Ascending aorta (tissue), 2 donors: ENCODE measurements around the gene IL5. TPM values are rescaled to one million over a fixed set of nuclear protein-coding genes. Genes with fewer than 3 reads are reported as not detected.

Source experiments
- DNase-seq, 2 donors: peaks; one replicate each; pipeline ENCODE4 v3.0.0-alpha.2; 2019; ENCODE audit warnings: low spot score in 2 of 2
- H3K27ac ChIP-seq, 2 donors: fragments of 200-600 bp; sonication (generic); one replicate each; pipeline ENCODE4 v1.5.1; 2016 to 2017; ENCODE audit warnings: mild to moderate bottlenecking in 1 of 2
- H3K27me3 ChIP-seq: fragments of 200-600 bp; sonication (generic); one replicate; pipeline ENCODE4 v1.5.1; 2017
- H3K36me3 ChIP-seq, 2 donors: fragments of 200-600 bp; sonication (generic); one replicate each; pipeline ENCODE4 v1.5.1; 2016
- H3K4me1 ChIP-seq, 2 donors: fragments of 200-600 bp; sonication (generic); one replicate each; pipeline ENCODE4 v1.5.1; 2016 to 2017; ENCODE audit warnings: mild to moderate bottlenecking in 1 of 2
- H3K4me3 ChIP-seq, 2 donors: fragments of 200-600 bp; sonication (generic); one replicate each; pipeline ENCODE4 v1.5.1; 2016 to 2017; ENCODE audit warnings: mild to moderate bottlenecking in 1 of 2
- H3K9me3 ChIP-seq, 2 donors: fragments of 200-600 bp; sonication (generic); one replicate each; pipeline ENCODE4 v1.5.1; 2016
- CTCF ChIP-seq, 3 experiments: fragments of 200-600 bp in 2 of 3; fragments of 450-650 bp in 1 of 3; sonication (generic) in 2 of 3; IDR thresholded peaks; one replicate each; pipeline ENCODE4 v1.5.1; 2016 to 2019; ENCODE audit warnings: antibody characterized with exemption in 3 of 3, mild to moderate bottlenecking in 1 of 3, moderate library complexity in 1 of 3
- intact Hi-C: fragments of 100-400 bp; cut with DNase I; formaldehyde crosslinking; loops from one replicate; pipeline ENCODE4 v1.15.1; 2023
- total RNA-seq: library from RNA; depleted of rRNA; stranded (reverse); fragments of >200 nt; gene quantifications from one replicate; pipeline ENCODE4 v1.1.0, GENCODE V29; 2016

The IL5 gene
- total RNA-seq, 1 donor from 2014 or later, result not detected

GRCh38 chr5:132501961-132502931, 41.1 kb downstream of the IL5 start:
- no peaks in the 10 kb centered on the region for H3K9me3 ChIP-seq
- intact Hi-C loops, result loop anchor here (1.0 to 10.0 kb wide), 2 partner anchors 116 to 317 kb away; no protein-coding TSS in a partner anchor
- DNase-seq, result peak in 1 of 2 donors; percentile 61
- H3K36me3 ChIP-seq, result no peaks in the 10 kb centered on the region
- peak overlapping the region; percentile 0 to 32 for H3K27ac ChIP-seq
- H3K27me3 ChIP-seq, result no peaks in the 10 kb centered on the region
- no peak overlapping the region for H3K4me3 ChIP-seq
- peaks cover 8 to 16% of the 10 kb centered on the region in 2 donors for H3K4me1 ChIP-seq
- TF ChIP-seq CTCF (IDR thresholded peaks at IDR 0.05), result no peak

- Histone ChIP-seq H3K27me3 (no peaks in the 10 kb centered on the region), H3K9me3 (no peaks in the 10 kb centered on the region)
- intact Hi-C loops, result loop anchor here (1.0 to 10.0 kb wide), 2 partner anchors 115 to 317 kb away; no protein-coding TSS in a partner anchor
Measured at GRCh38 chr5:132501629-132501956, 41.7 kb downstream of the IL5 start.

GRCh38 chr5:132500931-132501628, 42.2 kb downstream of the IL5 start:
- peak overlapping the region; percentile 16 to 32 for H3K27ac ChIP-seq
- no peaks in the 10 kb centered on the region for H3K36me3 ChIP-seq
- peaks cover 15 to 19% of the 10 kb centered on the region in 2 donors for H3K4me1 ChIP-seq
- no peaks in the 10 kb centered on the region for H3K27me3 ChIP-seq
- no peak overlapping the region for H3K4me3 ChIP-seq
- intact Hi-C loops, result loop anchor here (1.0 to 10.0 kb wide), 2 partner anchors 115 to 316 kb away; no protein-coding TSS in a partner anchor
- H3K9me3 ChIP-seq, result no peaks in the 10 kb centered on the region
- TF ChIP-seq CTCF (IDR thresholded peaks at IDR 0.05), result peak; percentile 78 to 86 (median 79)
- peak in 1 of 2 donors; percentile 70 for DNase-seq

More at GRCh38 chr5:132501629-132501956, 41.7 kb downstream of the IL5 start:
- no peak for DNase-seq
- no peaks in the 10 kb centered on the region for H3K36me3 ChIP-seq
- no peak for TF ChIP-seq CTCF (IDR thresholded peaks at IDR 0.05)
- H3K4me1 ChIP-seq, result peaks cover 11 to 19% of the 10 kb centered on the region in 2 donors
- H3K27ac ChIP-seq, result peak overlapping the region in 1 of 2 donors; percentile 32
- no peak overlapping the region for H3K4me3 ChIP-seq

- Histone ChIP-seq H3K27ac (peak overlapping the region; percentile 16 to 32), H3K27me3 (no peaks in the 10 kb centered on the region), H3K9me3 (no peaks in the 10 kb centered on the region), H3K4me3 (no peak overlapping the region), H3K4me1 (peaks cover 17 to 19% of the 10 kb centered on the region in 2 donors), H3K36me3 (no peaks in the 10 kb centered on the region)
- intact Hi-C loops, result loop anchor here (10.0 kb wide), 1 partner anchor 316 kb away; no protein-coding TSS in a partner anchor
- TF ChIP-seq CTCF (IDR thresholded peaks at IDR 0.05), result no peak
- DNase-seq, result peak in 1 of 2 donors; percentile 62
Measured at GRCh38 chr5:132500244-132500930, 42.9 kb downstream of the IL5 start.
